Activated T-helper 1 cell treated with anti-CD3 and anti-CD28 coated beads, Interleukin-12 subunit alpha, Interleukin-12 subunit beta, Interleukin-2, Interleukin-4 antibody, amounts not matched to agents 30 ng/mL and 10 ng/mL and 1 ng/mL, durations not matched to agents 14 hours and 24 hours and 36 hours (primary cell): ENCODE measurements around the gene CLECL1. TPM values are rescaled to one million over a fixed set of nuclear protein-coding genes. Genes with fewer than 3 reads are reported as not detected.

ENCODE experiments used
- DNase-seq: peaks from one replicate; pipeline ENCODE4 v3.0.0; 2021; ENCODE audit warnings: low spot score
- H3K27ac Mint-ChIP-seq: one replicate; pipeline ENCODE4 v1.8.0; 2021; ENCODE audit warnings: mild to moderate bottlenecking, mixed read lengths
- H3K27me3 Mint-ChIP-seq: one replicate; pipeline ENCODE4 v1.8.0; 2022; ENCODE audit warnings: mild to moderate bottlenecking, moderate library complexity, mixed read lengths; ENCODE audit not compliant: insufficient read depth
- H3K36me3 Mint-ChIP-seq: one replicate; pipeline ENCODE4 v1.8.0; 2021; ENCODE audit warnings: low read depth, mixed read lengths
- H3K4me1 Mint-ChIP-seq: one replicate; pipeline ENCODE4 v1.8.0; 2021; ENCODE audit warnings: low read depth, mixed read lengths
- H3K4me3 Mint-ChIP-seq: one replicate; pipeline ENCODE4 v1.8.0; 2021; ENCODE audit warnings: mild to moderate bottlenecking, moderate library complexity, mixed read lengths
- H3K9me3 Mint-ChIP-seq: one replicate; pipeline ENCODE4 v1.8.0; 2021; ENCODE audit warnings: mixed read lengths
- intact Hi-C: fragments of 100-400 bp; cut with micrococcal nuclease; formaldehyde crosslinking; loops from one replicate; pipeline ENCODE4 v1.15.1; 2024
- total RNA-seq: library from RNA; stranded (reverse); gene quantifications from 2 replicates; pipeline ENCODE4 v1.2.3, GENCODE V29; 2022

The CLECL1 gene
- total RNA-seq, 1 donor from 2014 or later, result 9.1 TPM

GRCh38 chr12:9757433-9758025, 24.6 kb upstream of the CLECL1 start:
- intact Hi-C loops, result loop anchor here (1.0 to 5.0 kb wide), 2 partner anchors 112 to 965 kb away; partner anchors contain the start of genes CLEC2B and YBX3

GRCh38 chr12:9756706-9757105, 23.8 kb upstream of the CLECL1 start:
- peaks cover 69% of the 10 kb centered on the region for H3K36me3 Mint-ChIP-seq
- intact Hi-C loops, result loop anchor here (1.0 to 5.0 kb wide), 2 partner anchors 113 to 966 kb away; partner anchors contain the start of genes CLEC2B and YBX3

More at GRCh38 chr12:9757433-9758025, 24.6 kb upstream of the CLECL1 start:
- Mint-ChIP-seq H3K9me3 (no peaks in the 10 kb centered on the region), H3K27ac (peak overlapping the region; percentile 92), H3K4me3 (peak overlapping the region; percentile 98), H3K4me1 (peaks cover 77% of the 10 kb centered on the region), H3K27me3 (no peaks in the 10 kb centered on the region), H3K36me3 (peaks cover 69% of the 10 kb centered on the region)
- no peak for DNase-seq

DNA sequence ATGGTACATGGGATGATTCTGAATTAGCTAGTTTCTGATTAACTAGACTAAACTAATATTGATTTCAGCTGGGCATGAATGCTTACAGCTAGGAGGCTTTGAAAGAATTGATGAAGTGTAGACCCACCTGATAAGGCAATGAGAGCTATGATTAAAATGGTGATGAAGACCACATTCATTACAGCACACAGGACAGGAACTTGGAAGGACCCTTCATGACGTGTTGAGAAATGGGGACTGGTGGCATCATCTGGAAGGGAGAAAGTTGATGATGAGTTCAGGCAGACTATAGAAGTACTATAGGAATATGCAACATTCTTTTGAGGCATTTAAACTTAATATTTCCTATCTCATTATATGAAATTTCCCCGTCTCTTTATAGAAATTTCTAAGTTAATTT, 23.3 kb upstream of the CLECL1 start:
- Mint-ChIP-seq H3K4me1 (peaks cover 73% of the 10 kb centered on the region), H3K27ac (peak overlapping the region; percentile 85), H3K36me3 (peaks cover 69% of the 10 kb centered on the region), H3K9me3 (no peaks in the 10 kb centered on the region), H3K27me3 (no peaks in the 10 kb centered on the region), H3K4me3 (peak overlapping the region; percentile 98)
- intact Hi-C loops, result loop anchor here (5.0 kb wide), 1 partner anchor 966 kb away; the partner anchor contains the start of gene YBX3
- DNase-seq, result no peak

More at GRCh38 chr12:9756706-9757105, 23.8 kb upstream of the CLECL1 start:
- Mint-ChIP-seq H3K4me3 (peak overlapping the region; percentile 98), H3K9me3 (no peaks in the 10 kb centered on the region), H3K4me1 (peaks cover 73% of the 10 kb centered on the region), H3K27ac (peak overlapping the region; percentile 85), H3K27me3 (no peaks in the 10 kb centered on the region)
- DNase-seq, result no peak

- intact Hi-C loops, result loop anchor here (5.0 kb wide), 1 partner anchor 967 kb away; the partner anchor contains the start of gene YBX3
Measured at GRCh38 chr12:9755567-9755966, 22.7 kb upstream of the CLECL1 start.

DNA sequence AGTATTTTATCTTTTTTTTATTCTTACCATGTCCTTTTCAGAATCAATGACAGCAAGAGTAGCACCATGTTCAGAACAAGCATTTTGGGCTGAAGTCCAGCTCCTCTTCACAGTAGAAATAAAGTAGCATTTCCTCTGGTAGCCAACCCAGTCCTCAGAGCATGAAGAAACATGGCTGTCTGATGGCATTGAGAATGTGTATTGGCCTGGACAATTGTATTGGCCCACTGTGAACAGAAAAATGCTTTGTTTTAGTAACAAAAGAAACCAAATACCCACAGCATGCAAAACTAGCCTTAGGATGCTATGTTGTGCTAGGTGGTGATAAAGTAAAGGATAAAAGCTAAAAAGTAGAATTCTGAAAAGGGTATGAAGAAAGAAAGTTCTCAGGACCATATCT, 22.1 kb upstream of the CLECL1 start:
- Mint-ChIP-seq H3K27ac (peak overlapping the region; percentile 89), H3K9me3 (no peaks in the 10 kb centered on the region), H3K4me3 (peak overlapping the region; percentile 85), H3K27me3 (no peaks in the 10 kb centered on the region), H3K36me3 (peaks cover 67% of the 10 kb centered on the region), H3K4me1 (peaks cover 80% of the 10 kb centered on the region)
- DNase-seq, result no peak
- intact Hi-C loops, result loop anchor here (5.0 kb wide), 1 partner anchor 967 kb away; the partner anchor contains the start of gene YBX3

More at GRCh38 chr12:9755567-9755966, 22.7 kb upstream of the CLECL1 start:
- Mint-ChIP-seq H3K27ac (peak overlapping the region; percentile 89), H3K27me3 (no peaks in the 10 kb centered on the region), H3K9me3 (no peaks in the 10 kb centered on the region), H3K4me1 (peaks cover 74% of the 10 kb centered on the region), H3K36me3 (peaks cover 70% of the 10 kb centered on the region), H3K4me3 (peak overlapping the region; percentile 85)
- no peak for DNase-seq

DNA sequence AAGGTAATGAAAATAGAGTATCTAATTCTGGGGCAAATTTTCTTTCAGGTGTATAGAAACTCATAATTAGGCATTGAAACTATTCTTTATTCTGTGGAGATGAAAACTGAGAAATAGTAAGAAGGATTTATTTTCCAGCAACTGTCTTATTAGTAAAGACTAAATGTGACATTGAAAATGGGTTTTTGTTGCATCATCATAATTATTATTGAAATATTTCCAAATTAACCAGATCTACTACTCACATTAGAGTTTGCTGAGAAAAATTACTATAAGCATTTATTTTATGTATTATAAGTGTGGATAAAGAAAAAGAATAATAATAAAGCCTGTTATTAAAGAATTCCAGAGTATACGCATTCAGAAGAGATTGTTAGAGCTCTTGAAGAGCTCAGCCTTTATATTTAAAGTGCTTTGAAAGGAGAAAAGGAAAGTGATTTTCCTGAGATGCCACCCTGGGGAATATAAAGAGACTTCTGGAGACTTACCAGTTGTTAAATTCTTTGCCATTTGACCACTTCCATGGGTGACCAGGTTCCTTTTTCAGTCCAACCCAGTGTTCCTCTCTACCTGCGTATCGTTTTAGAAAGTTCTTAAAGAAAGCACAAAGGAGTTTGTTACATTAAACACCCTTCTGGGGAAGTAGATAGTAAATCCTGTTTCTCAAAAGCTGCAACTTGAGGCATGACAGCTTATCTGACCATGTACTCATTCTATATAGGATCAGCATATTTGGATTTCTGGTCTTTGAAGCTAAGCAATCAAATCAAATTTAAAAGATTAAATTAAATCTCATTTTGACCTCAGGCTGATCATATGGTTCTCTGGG, 21.4 kb upstream of the CLECL1 start:
- H3K27me3 Mint-ChIP-seq, result no peaks in the 10 kb centered on the region
- H3K4me1 Mint-ChIP-seq, result peaks cover 83% of the 10 kb centered on the region
- DNase-seq, result no peak
- H3K4me3 Mint-ChIP-seq, result peak overlapping the region; percentile 85
- intact Hi-C loops, result loop anchor here (5.0 kb wide), 1 partner anchor 458 kb away; the partner anchor contains the start of gene GABARAPL1
- peak overlapping the region; percentile 89 for H3K27ac Mint-ChIP-seq
- peaks cover 61% of the 10 kb centered on the region for H3K36me3 Mint-ChIP-seq
- H3K9me3 Mint-ChIP-seq, result no peaks in the 10 kb centered on the region

- intact Hi-C loops, result loop anchor here (5.0 kb wide), 1 partner anchor 459 kb away; the partner anchor contains the start of gene GABARAPL1
- Mint-ChIP-seq H3K36me3 (peaks cover 54% of the 10 kb centered on the region), H3K27me3 (no peaks in the 10 kb centered on the region), H3K4me1 (peaks cover 83% of the 10 kb centered on the region), H3K27ac (peak overlapping the region; percentile 71), H3K9me3 (no peaks in the 10 kb centered on the region), H3K4me3 (peak overlapping the region; percentile 59)
- no peak for DNase-seq
Measured at GRCh38 chr12:9753498-9753897, 20.6 kb upstream of the CLECL1 start.

GRCh38 chr12:9753073-9753472, 20.2 kb upstream of the CLECL1 start:
- H3K27ac Mint-ChIP-seq, result peak overlapping the region; percentile 12
- peaks cover 50% of the 10 kb centered on the region for H3K36me3 Mint-ChIP-seq
- no peaks in the 10 kb centered on the region for H3K27me3 Mint-ChIP-seq
- intact Hi-C loops, result loop anchor here (5.0 kb wide), 1 partner anchor 459 kb away; the partner anchor contains the start of gene GABARAPL1
- peaks cover 79% of the 10 kb centered on the region for H3K4me1 Mint-ChIP-seq
- H3K4me3 Mint-ChIP-seq, result peak overlapping the region; percentile 59
- no peak for DNase-seq
- H3K9me3 Mint-ChIP-seq, result no peaks in the 10 kb centered on the region

DNA sequence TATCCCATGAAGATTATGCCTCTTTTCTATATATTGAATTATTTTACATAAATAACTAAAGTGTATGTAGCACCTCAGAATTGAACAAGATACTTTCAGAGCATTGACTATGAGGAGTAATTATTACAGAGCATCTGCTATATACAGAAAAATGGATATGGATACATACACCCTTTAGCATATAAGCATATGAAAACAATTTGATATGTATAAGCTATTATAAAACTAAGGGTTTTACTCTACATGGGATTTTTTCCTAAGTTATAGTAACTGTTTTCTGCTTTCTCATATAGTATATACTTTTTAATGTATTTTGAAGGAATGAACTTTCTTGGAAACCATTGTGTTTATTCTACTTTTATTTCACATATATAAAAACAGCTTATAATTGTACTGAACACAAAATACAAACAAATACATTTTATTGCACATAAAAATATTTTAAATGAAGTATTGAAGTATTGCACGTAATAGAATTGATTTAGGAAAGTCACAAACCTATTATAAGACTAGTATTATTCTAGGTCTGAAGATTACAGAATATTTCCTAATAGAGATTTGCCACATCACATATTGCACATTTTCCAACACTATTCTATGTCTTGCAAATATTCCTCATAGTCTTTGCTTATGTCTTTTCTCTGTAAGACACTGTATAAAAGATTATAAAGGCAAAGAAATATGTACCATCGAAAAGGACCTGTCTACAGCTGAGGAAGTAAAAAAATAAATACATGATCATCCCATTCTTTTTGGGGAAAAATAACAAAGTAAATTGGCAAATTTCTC, 19.4 kb upstream of the CLECL1 start:
- peaks cover 74% of the 10 kb centered on the region for H3K4me1 Mint-ChIP-seq
- H3K27ac Mint-ChIP-seq, result peak overlapping the region; percentile 80
- intact Hi-C loops, result loop anchor here (5.0 kb wide), 1 partner anchor 460 kb away; the partner anchor contains the start of gene GABARAPL1
- H3K9me3 Mint-ChIP-seq, result no peaks in the 10 kb centered on the region
- DNase-seq, result no peak
- peak overlapping the region; percentile 59 for H3K4me3 Mint-ChIP-seq
- no peaks in the 10 kb centered on the region for H3K27me3 Mint-ChIP-seq
- H3K36me3 Mint-ChIP-seq, result peaks cover 42% of the 10 kb centered on the region

GRCh38 chr12:9751204-9752144, 18.6 kb upstream of the CLECL1 start:
- peak overlapping the region; percentile 80 for H3K27ac Mint-ChIP-seq
- no peak for DNase-seq
- no peaks in the 10 kb centered on the region for H3K9me3 Mint-ChIP-seq
- peaks cover 71% of the 10 kb centered on the region for H3K4me1 Mint-ChIP-seq
- no peaks in the 10 kb centered on the region for H3K27me3 Mint-ChIP-seq
- intact Hi-C loops, result loop anchor here (1.0 to 5.0 kb wide), 3 partner anchors 9 to 461 kb away; partner anchors contain the start of genes CD69, CLEC2B and GABARAPL1
- peak overlapping the region; percentile 50 for H3K4me3 Mint-ChIP-seq
- H3K36me3 Mint-ChIP-seq, result peaks cover 34% of the 10 kb centered on the region
